Vagina (tissue), 2 donors: ENCODE results near the gene SS18L1. TPM values are rescaled to one million over a fixed set of nuclear protein-coding genes. Genes with fewer than 3 reads are reported as not detected.

Experiments
- DNase-seq, 2 donors: peaks; one replicate each; pipeline ENCODE4 v3.0.0-alpha.2; 2017; ENCODE audit errors: extremely low spot score in 2 of 2
- H3K27ac ChIP-seq: fragments of 200-600 bp; sonication (generic); one replicate; pipeline ENCODE4 v1.5.1; 2019
- H3K27me3 ChIP-seq: fragments of 200-600 bp; sonication (generic); one replicate; pipeline ENCODE4 v1.5.1; 2019
- H3K36me3 ChIP-seq, 2 donors: fragments of 200-600 bp; sonication (generic); one replicate each; pipeline ENCODE4 v1.5.1; 2017 to 2019
- H3K4me1 ChIP-seq: fragments of 200-600 bp; sonication (generic); one replicate; pipeline ENCODE4 v1.5.1; 2019
- H3K4me3 ChIP-seq, 2 donors: fragments of 200-600 bp; sonication (generic); 1 replicate in 1 of 2; 2 replicates in 1 of 2; pipeline ENCODE4 v1.5.1; 2016 to 2019
- H3K9me3 ChIP-seq: fragments of 200-600 bp; sonication (generic); one replicate; pipeline ENCODE4 v1.5.1; 2019
- POLR2A ChIP-seq, 2 donors: fragments of 450-650 bp; IDR thresholded peaks; one replicate each; pipeline ENCODE4 v1.6.1; 2017; ENCODE audit warnings: antibody characterized with exemption in 2 of 2, mild to moderate bottlenecking in 2 of 2, moderate library complexity in 2 of 2
- POLR2AphosphoS5 ChIP-seq, 2 donors: sonication (generic); formaldehyde crosslinking; IDR thresholded peaks; one replicate each; pipeline ENCODE4 v1.9.0; 2017; ENCODE audit warnings: antibody characterized with exemption in 2 of 2, mild to moderate bottlenecking in 2 of 2, low read depth in 1 of 2; ENCODE audit not compliant: insufficient read depth in 1 of 2
- intact Hi-C: fragments of 100-400 bp; cut with DNase I; formaldehyde crosslinking; loops from one replicate; pipeline ENCODE4 v1.15.1; 2023
- total RNA-seq: library from RNA; depleted of rRNA; stranded (reverse); fragments of >200 nt; gene quantifications from one replicate; pipeline ENCODE4 v1.2.3, GENCODE V29; 2016
- TF ChIP-seq, protein P1 (sequence below), 3 experiments: fragments of 450-650 bp in 2 of 3; fragments of 200-600 bp in 1 of 3; sonication (generic) in 1 of 3; IDR thresholded peaks; one replicate each; pipeline ENCODE4 v1.5.1; 2017 to 2019; ENCODE audit warnings: antibody characterized with exemption in 3 of 3, mild to moderate bottlenecking in 2 of 3, moderate library complexity in 2 of 3

SS18L1 gene
- total RNA-seq, 1 donor from 2014 or later, result 25.3 TPM

GRCh38 chr20:62230696-62231095, 87.1 kb downstream of the SS18L1 start:
- Histone ChIP-seq H3K36me3 (no peaks in the 10 kb centered on the region), H3K9me3 (no peaks in the 10 kb centered on the region), H3K4me1 (peaks cover 16% of the 10 kb centered on the region), H3K27ac (no peak overlapping the region), H3K4me3 (no peak overlapping the region), H3K27me3 (no peaks in the 10 kb centered on the region)
- no peak for DNase-seq
- TF ChIP-seq POLR2A (IDR thresholded peaks at IDR 0.05), result no peak
- TF ChIP-seq, protein P1, sequence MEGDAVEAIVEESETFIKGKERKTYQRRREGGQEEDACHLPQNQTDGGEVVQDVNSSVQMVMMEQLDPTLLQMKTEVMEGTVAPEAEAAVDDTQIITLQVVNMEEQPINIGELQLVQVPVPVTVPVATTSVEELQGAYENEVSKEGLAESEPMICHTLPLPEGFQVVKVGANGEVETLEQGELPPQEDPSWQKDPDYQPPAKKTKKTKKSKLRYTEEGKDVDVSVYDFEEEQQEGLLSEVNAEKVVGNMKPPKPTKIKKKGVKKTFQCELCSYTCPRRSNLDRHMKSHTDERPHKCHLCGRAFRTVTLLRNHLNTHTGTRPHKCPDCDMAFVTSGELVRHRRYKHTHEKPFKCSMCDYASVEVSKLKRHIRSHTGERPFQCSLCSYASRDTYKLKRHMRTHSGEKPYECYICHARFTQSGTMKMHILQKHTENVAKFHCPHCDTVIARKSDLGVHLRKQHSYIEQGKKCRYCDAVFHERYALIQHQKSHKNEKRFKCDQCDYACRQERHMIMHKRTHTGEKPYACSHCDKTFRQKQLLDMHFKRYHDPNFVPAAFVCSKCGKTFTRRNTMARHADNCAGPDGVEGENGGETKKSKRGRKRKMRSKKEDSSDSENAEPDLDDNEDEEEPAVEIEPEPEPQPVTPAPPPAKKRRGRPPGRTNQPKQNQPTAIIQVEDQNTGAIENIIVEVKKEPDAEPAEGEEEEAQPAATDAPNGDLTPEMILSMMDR (IDR thresholded peaks at IDR 0.05), result no peak
- no peak for TF ChIP-seq POLR2AphosphoS5 (IDR thresholded peaks at IDR 0.05; ENCODE audit: insufficient read depth in 1 of 2, low read depth in 1 of 2)
- intact Hi-C loops, result no loop called here

- Histone ChIP-seq H3K4me1 (peaks cover 16% of the 10 kb centered on the region), H3K27ac (no peak overlapping the region), H3K4me3 (no peak overlapping the region), H3K9me3 (no peaks in the 10 kb centered on the region), H3K36me3 (no peaks in the 10 kb centered on the region), H3K27me3 (no peaks in the 10 kb centered on the region)
- intact Hi-C loops, result no loop called here
- TF ChIP-seq, protein P1 (IDR thresholded peaks at IDR 0.05), result no peak
- TF ChIP-seq POLR2A (IDR thresholded peaks at IDR 0.05) (no peak), POLR2AphosphoS5 (IDR thresholded peaks at IDR 0.05; ENCODE audit: insufficient read depth in 1 of 2, low read depth in 1 of 2) (no peak)
- DNase-seq, result no peak
Observed at GRCh38 chr20:62231292-62231691, 87.7 kb downstream of the SS18L1 start.

Other genes with a start within 250 kb of the SS18L1 start
- gene TAF4, start 77.9 kb upstream of the SS18L1 start, total RNA-seq, result 9.6 TPM
- gene LSM14B, start 21.3 kb upstream of the SS18L1 start, total RNA-seq, result 23.6 TPM
- gene PSMA7, start 375 bp upstream of the SS18L1 start, total RNA-seq, result 319 TPM
- gene MTG2, start 39.3 kb downstream of the SS18L1 start, total RNA-seq, result 13.3 TPM
- not detected for gene HRH3, start 76.5 kb downstream of the SS18L1 start, total RNA-seq
- gene OSBPL2, start 94.8 kb downstream of the SS18L1 start, total RNA-seq, result 51.3 TPM
- 110 TPM for gene ADRM1, start 159.2 kb downstream of the SS18L1 start, total RNA-seq
- gene LAMA5, start 223.5 kb downstream of the SS18L1 start, total RNA-seq, result 150 TPM
- gene RPS21, start 243.3 kb downstream of the SS18L1 start, total RNA-seq, result 1,935 TPM